T47D (cell line): ENCODE measurements around the gene UCP3.

Experiments
- DNase-seq, 2 experiments: peaks; one replicate each; pipeline versions ENCODE4 v3.0.0 to v3.0.0-alpha.2; 2011 to 2012; ENCODE audit warnings: low read depth in 1 of 2, low spot score in 1 of 2
- JUND ChIP-seq: IDR thresholded peaks from 2 replicates; pipeline ENCODE4 v1.6.1; 2012; ENCODE audit warnings: low read depth
- in situ Hi-C: cut with HindIII; loops from 2 replicates; pipeline ENCODE4 v1.10.0; 2016; ENCODE audit warnings: low sequenced_read_pairs, low pct_unique_long_range_greater_than_20kb

Gene UCP3

GRCh38 chr11:74004046-74004695, 4.7 kb downstream of the UCP3 start:
- no peak for DNase-seq
- TF ChIP-seq JUND, result no peak
- in situ Hi-C loops, result no loop called here

- in situ Hi-C loops, result no loop called here
- no peak for TF ChIP-seq JUND
- no peak for DNase-seq
Observed at GRCh38 chr11:74002832-74003231, 6.1 kb downstream of the UCP3 start.

GRCh38 chr11:74001822-74002286, 7.0 kb downstream of the UCP3 start:
- no peak for TF ChIP-seq JUND
- in situ Hi-C loops, result no loop called here
- no peak for DNase-seq

GRCh38 chr11:74000307-74001133, 8.4 kb downstream of the UCP3 start:
- in situ Hi-C loops, result no loop called here
- no peak for DNase-seq
- no peak for TF ChIP-seq JUND

- TF ChIP-seq JUND, result no peak
- in situ Hi-C loops, result no loop called here
- DNase-seq, result no peak
Observed at GRCh38 chr11:73999581-74000306, 9.1 kb downstream of the UCP3 start.

- in situ Hi-C loops, result no loop called here
- no peak for TF ChIP-seq JUND
- no peak for DNase-seq
Observed at GRCh38 chr11:73998846-73999575, 9.9 kb downstream of the UCP3 start.

GRCh38 chr11:73997120-73997770, 11.6 kb downstream of the UCP3 start:
- in situ Hi-C loops, result no loop called here
- no peak for DNase-seq
- TF ChIP-seq JUND, result no peak

GRCh38 chr11:73996161-73996747, 12.6 kb downstream of the UCP3 start:
- no peak for TF ChIP-seq JUND
- DNase-seq, result no peak
- in situ Hi-C loops, result no loop called here

GRCh38 chr11:73995731-73996130, 13.2 kb downstream of the UCP3 start:
- DNase-seq, result no peak
- TF ChIP-seq JUND, result no peak
- in situ Hi-C loops, result no loop called here

- no peak for TF ChIP-seq JUND
- in situ Hi-C loops, result no loop called here
- DNase-seq, result no peak
Observed at GRCh38 chr11:73995247-73995646, 13.6 kb downstream of the UCP3 start.

- in situ Hi-C loops, result no loop called here
- no peak for DNase-seq
- no peak for TF ChIP-seq JUND
Observed at GRCh38 chr11:73991471-73992006, 17.3 kb downstream of the UCP3 start.

- no peak for TF ChIP-seq JUND
- in situ Hi-C loops, result no loop called here
- DNase-seq, result no peak
Observed at GRCh38 chr11:73990730-73991129, 18.2 kb downstream of the UCP3 start.
